ENCODE data around the gene SERPINC1. TPM values are rescaled to one million over a fixed set of nuclear protein-coding genes. Genes with fewer than 3 reads are reported as not detected.
"Not testable (repeated sequence)": the region's sequence is repeated elsewhere in the genome, so short reads cannot be mapped to it uniquely, and the experiment has no call there.

SERPINC1 gene
- total RNA-seq, 1 donor from 2014 or later, result 2,515 TPM

DNA sequence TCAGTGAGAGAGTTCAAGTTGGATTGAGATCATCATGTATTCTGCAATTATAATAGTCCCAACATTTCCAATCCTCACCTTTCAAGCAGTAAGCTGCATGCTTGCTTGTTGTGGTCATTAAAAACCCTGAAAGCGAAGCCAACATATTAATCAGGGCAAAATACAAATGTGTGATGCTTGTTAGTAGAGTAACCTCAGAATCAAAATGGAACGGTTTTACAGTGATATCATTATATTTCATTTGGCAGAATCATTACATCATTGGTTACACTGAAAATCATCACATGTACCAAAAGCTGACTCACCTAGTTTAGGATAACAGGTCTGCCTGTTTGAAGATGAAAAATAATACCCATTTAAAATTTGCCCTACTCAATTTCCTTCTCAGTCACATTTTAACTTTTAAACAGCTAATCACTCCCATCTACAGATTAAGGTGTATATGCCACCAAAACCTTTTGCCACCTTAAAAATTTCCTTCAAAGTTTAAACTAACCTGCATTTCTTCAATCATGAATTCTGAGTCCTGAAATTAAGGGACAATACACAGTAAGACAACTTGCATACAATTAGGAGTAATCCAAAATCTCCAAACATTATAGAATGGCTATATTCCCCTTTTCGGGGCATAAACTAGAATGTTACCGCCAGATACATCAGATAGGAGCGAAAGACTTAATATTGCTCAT is 52.8 kb downstream of the SERPINC1 start:
- DNase-seq (ENCODE audit: low spot score), result no peak
- no peak for ATAC-seq

DNA sequence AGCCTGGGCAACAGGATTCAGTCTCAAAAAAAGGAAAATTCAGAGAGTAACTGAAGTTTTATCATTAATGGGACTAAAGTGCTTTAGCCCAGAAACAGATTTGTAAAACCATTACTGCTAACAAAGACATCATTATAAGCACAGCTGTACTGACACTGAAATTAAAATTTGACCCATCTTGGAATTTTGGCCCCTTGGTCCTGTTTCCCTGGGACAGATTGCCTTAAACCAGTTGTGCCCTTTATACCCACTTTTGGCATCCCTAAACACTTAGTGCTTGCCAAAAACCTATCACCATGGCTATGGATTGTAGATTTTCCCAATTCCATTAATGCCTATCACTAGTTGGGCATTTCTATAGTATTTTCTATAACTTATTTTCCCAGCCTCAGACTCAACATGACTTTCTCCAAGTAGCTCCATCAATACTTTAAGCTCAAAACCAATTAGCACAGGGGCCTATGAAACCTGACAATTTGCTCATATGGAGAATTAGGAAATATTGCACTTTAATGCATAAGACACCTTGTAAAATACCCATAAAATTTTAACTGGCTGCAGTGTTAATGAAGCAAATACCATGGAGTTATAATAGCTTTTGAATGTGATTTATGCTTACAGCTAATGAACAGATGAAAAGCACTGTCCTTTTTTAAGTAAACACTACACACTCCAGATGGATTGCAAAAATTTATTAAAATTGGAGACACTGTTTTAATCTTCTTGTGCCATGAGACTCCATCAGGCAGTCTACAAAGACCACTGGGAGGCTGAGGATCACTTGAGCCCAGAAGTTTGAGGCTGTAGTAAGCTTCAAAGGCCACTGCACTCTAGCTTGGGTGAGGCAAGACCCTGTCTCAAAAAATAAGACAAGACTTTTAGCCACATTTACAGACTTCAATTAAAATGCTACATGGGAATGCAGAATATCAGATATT is 53.6 kb downstream of the SERPINC1 start:
- DNase-seq (ENCODE audit: low spot score) (no peak), ATAC-seq (no peak)

- DNase-seq (ENCODE audit: low spot score) (no peak), ATAC-seq (no peak)
These were observed 54.3 kb downstream of the SERPINC1 start for GRCh38 chr1:173862769-173863223.

DNA sequence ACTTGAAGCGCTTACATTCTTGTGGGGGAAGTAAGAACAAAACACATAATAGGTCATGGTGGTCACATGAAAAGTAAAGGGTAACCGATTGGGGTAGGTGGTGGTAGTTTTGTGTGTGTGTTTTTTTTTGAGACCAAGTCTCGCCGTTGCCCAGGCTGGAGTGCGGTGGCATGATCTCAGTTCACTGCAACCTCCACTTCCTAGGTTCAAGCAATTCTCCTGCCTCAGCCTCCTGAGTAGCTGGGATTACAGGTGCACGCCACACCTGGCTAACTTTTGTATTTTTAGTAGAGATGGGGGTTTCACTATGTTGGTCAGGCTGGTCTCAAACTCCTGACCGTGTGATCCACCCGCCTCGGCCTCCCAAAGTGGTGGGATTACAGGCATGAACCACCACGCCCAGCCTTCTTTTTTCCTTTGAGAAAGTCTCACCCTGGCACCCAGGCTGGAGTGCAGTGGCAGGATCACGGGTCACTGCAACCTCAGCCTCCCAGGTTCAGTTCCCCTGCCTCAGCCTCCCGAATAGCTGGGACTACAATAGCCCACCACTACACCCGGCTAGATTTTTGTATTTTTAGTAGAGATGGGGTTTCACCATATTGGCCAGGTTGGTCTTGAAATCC is 54.9 kb downstream of the SERPINC1 start:
- DNase-seq (ENCODE audit: low spot score); ATAC-seq: not testable (repeated sequence)

GRCh38 chr1:173861731-173862145 is 55.4 kb downstream of the SERPINC1 start:
- no peak for ATAC-seq
- no peak for DNase-seq (ENCODE audit: low spot score)

- DNase-seq (ENCODE audit: low spot score), result no peak
- no peak for ATAC-seq
These were observed 57.1 kb downstream of the SERPINC1 start for GRCh38 chr1:173860065-173860464.

DNA sequence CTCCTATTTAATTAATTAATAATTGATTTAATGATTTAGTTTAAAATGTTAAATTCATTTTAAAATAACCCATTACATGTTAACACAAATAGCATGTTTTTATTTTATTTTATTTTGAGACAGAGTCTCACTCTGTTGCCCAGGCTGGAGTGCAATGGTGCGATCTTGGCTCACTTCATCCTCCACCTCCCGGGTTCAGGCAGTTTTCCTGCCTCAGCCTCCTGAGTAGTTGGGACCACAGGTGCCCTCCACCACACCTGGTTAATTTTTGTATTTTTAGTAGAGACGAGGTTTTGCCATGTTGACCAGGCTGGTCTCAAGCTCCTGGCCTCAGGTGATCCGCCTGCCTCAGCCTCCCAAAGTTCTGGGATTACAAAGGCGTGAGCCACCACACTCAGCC is 57.6 kb downstream of the SERPINC1 start:
- ATAC-seq; DNase-seq (ENCODE audit: low spot score): not testable (repeated sequence)

GRCh38 chr1:173857363-173857917 is 59.7 kb downstream of the SERPINC1 start:
- no peak for ATAC-seq
- DNase-seq (ENCODE audit: low spot score), result no peak

GRCh38 chr1:173856903-173857302 is 60.2 kb downstream of the SERPINC1 start:
- no peak for ATAC-seq
- DNase-seq (ENCODE audit: low spot score), result no peak

DNA sequence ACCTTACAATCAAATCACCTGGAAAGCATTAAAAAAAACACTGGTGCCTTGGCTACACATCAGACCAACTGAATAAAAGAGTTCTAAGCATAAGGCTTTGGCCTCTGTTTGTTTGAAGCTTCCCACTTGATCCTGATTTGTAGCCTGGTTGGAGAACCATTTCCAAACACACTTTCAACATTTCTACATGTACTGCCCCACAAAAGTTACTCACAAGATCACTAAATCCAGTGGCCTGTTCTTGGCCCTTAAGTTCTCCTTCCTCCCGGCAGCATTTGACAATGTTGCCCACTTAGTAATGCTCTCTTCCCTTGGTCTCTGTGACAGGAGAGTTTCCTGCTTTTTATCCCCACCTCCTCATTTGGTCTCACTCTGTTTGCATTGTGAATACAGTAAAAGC is 61.1 kb downstream of the SERPINC1 start:
- no peak for ATAC-seq
- no peak for DNase-seq (ENCODE audit: low spot score)

Other genes with a start within 250 kb of the SERPINC1 start
- not detected for gene ANKRD45, start 247.5 kb downstream of the SERPINC1 start, total RNA-seq
- 13.2 TPM for gene KLHL20, start 202.3 kb downstream of the SERPINC1 start, total RNA-seq
- gene DARS2, start 92.7 kb downstream of the SERPINC1 start, total RNA-seq, result 11.1 TPM
- gene CENPL, start 92.4 kb downstream of the SERPINC1 start, total RNA-seq, result 1.1 TPM
- 52.0 TPM for gene GAS5, start 49.3 kb downstream of the SERPINC1 start, total RNA-seq
- gene ZBTB37, start 48.9 kb downstream of the SERPINC1 start, total RNA-seq, result 4.7 TPM
- 16.9 TPM for gene RC3H1, start 105.0 kb upstream of the SERPINC1 start, total RNA-seq
- 17.0 TPM for gene RABGAP1L, start 242.2 kb upstream of the SERPINC1 start, total RNA-seq

All from left lobe of liver (tissue), 2 donors.